GM19023 (cell line): Measurements from ENCODE around the gene SLC35B2.

ENCODE experiments used
- ATAC-seq: cut with Tn5 transposase; IDR thresholded peaks from one replicate; pipeline ENCODE4 v1.9.1; 2021; ENCODE audit warnings: mild to moderate bottlenecking, moderate library complexity; ENCODE audit not compliant: unreplicated experiment

The SLC35B2 gene

DNA sequence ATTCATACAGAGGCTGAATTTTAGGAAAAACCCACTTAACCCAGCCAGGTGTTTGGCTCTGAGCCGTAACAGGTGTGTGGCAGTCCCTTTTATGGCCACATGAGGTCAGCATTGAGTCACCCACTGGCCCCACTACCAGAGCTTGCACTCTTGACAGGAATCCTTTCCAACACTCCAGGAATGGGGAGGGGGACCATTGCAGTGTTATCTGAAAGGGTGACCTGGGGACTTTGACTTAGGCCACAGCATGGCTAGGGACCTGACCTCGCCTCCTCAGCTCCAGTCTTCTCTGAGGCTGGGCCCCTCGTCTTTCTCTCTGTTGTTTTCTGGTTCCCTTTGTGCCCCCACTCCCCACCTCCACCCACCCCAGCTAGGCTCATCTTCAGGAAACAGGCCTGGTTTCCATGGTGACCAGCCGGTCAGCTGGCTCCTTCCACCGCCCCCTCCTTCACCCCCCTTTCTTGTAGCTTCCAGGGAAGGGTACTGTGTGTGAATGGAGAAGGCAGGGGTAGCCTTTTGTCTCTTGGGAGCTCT, 10.8 kb upstream of the SLC35B2 start:
- no peak for ATAC-seq

DNA sequence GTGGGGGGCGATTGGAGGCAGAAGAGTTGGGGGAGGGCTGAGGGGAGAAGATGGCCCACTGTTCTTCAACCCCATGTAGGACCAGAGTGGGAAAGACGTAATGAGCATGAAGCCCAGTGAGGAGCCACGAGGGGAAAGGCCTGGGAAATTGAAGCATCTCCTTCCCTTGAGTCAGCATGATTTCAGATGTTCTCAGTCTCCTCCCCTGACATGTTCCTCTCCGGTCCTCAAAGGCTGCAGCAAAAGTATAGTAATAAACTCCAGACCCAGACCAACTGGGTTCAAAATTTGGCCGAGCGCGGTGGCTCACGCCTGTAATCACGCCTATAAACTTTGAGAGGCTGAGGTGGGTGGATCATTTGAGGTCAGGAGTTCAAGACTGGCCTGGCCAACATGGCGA, 9.9 kb upstream of the SLC35B2 start:
- no peak for ATAC-seq

DNA sequence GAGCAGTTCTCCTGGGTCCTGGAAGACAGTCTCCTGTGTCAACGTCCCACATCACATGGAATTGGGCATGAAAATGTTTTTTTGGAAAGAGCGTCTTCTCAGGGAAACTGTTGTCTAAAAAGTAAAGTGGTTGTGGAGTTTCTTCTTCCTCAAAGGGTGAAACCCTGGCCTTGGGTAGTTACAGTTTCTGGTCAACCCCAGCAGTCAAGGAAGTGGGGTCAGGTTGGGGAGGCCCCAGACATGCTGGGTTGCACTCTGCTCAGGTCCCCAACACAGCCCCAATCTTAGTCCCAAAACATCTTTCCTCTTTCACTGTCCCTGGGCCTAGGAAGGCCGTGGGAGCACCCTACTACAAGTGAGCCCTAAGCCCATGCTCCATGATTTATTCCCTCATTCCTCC, 9.0 kb upstream of the SLC35B2 start:
- no peak for ATAC-seq

DNA sequence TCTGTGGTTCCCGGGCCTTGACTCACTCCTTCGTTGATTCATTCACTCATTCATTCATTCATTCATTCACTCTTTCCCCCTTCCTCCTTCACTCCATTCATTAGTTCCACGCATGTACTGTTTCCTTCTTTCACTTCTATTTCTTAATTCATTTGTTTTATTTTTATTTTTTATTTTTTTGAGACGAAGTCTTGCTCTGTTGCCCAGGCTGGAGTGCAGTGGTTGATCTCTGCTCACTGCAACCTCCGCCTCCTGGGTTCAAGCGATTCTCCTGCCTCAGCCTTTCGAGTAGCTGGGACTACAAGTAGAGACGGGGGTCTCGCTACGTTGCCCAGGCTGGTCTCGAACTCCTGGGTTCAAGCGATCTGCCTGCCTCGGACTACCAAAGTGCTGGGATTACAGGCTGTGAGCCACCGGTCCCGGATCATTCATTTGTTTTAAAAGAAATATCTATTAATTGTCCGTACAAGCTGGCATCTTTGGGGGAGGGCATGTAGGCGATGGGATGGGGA, 8.4 kb upstream of the SLC35B2 start:
- ATAC-seq: no peak

DNA sequence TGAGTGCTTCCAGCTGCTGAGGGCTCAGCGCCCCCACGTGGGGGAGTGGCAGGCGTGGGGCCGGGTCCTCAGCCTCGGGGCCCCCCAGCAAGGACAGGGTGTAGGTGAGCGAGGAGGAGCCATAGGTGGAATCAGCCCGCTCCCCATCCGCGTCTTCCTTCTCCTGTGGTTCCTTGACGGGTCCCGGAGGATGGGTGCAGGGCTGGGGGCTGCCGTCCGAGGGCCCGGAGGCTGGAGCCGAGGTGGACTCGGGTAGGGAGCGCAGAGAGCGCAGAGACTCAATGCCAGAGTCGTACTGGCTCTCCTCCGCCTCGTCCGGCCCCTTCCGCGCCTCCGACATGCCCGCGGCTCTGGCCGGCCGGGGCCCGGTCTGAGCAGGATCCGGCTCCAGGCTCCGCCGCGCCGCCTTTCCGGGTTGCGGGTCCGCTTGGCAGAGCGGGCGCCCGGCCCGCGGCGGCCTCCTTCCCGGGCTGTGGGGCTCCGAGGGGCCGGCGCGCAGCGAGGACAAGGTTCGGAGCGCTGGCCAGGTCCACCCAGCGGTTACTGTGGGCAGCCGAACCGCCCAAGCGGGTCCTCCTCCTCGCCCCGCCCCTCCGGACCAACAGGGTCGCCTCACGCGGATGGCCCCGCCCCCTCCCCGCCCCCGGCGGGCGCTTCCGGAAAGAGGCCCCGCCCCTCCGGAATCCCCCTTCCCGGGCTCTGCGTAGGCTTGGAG, 7.8 kb upstream of the SLC35B2 start, which contains the start of gene NFKBIE:
NFKBIE (minus strand) TSS at position 545 of the 715 bp plus-strand sequence; CDS start at position 340, 205 bp downstream.
- peak; percentile 36 for ATAC-seq

DNA sequence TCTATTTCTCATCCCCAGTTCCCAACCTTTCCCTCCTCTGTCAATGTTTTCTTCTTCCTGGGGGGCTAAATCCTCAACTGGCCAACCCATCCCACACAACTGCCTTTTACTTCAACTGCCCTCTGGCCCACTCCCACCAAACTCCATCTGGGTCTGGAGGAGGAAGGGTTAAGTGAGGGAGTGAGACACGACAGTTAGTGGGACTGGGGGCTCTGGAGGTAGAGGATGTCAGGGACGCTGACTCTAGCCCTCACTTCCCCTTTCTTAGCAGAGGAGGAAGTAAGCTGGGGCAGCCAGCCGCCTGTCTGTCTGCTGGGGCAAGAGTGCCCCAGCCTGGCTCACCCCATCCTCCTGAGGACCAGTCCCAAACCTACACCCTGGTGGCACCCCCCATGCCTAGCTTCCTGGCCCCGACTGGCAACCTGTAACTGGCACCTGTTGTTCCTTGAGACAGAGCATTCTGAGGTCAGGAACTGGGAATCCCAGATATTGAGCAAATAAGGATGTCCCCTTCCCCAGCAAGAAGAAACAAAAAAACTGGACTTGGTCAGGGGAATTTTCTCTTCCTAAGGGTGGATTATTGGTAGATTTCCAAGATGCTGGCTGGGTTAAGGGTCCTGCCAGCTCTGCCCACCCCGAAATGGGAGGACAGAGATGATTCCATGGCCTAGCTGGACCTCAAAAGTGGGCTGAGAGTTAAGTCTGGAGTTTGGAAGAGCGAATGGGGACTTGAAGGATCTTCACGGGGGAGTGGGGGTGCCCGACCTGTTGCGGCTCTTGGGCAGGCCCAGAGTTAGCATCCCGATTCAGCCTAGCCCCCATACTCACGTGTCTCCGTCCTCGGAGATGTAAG, 7.1 kb upstream of the SLC35B2 start:
- peak; percentile 33 for ATAC-seq

DNA sequence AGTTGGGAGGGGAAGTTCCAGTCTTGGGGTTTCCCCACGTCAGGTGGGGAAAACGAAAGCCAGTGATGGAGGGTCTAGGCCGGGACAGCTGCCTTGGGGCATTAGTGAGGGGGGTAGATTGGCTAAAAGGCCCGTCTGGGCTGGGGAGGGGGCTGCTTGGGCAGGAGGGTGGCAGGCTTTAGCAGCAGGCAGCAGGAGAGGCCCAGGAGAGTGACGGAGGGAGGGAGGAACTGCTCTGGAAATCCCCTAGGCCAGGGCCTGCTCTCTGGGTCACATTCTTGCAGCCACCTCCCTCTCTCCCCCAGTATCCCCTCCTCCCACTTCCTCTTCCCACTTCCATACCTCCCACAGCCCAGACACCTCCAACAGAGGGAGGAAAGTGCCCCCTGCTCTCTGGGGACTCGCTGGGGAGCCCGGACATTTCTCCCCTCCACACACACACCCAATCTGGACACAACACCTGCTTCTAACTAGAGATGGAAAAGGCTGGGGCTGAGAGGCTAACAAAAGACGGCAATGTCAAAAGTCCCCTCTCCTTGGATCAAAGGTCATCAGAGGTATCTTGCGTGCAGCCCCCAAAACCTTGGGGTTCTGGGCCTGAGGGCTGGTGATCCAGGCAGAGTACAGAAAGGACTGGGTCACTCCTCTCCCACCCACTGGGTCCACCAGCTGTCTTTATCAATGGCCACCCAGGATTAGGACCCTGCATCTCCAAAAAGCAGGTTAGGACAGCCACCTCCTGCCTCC, 6.2 kb upstream of the SLC35B2 start:
- ATAC-seq: no peak

DNA sequence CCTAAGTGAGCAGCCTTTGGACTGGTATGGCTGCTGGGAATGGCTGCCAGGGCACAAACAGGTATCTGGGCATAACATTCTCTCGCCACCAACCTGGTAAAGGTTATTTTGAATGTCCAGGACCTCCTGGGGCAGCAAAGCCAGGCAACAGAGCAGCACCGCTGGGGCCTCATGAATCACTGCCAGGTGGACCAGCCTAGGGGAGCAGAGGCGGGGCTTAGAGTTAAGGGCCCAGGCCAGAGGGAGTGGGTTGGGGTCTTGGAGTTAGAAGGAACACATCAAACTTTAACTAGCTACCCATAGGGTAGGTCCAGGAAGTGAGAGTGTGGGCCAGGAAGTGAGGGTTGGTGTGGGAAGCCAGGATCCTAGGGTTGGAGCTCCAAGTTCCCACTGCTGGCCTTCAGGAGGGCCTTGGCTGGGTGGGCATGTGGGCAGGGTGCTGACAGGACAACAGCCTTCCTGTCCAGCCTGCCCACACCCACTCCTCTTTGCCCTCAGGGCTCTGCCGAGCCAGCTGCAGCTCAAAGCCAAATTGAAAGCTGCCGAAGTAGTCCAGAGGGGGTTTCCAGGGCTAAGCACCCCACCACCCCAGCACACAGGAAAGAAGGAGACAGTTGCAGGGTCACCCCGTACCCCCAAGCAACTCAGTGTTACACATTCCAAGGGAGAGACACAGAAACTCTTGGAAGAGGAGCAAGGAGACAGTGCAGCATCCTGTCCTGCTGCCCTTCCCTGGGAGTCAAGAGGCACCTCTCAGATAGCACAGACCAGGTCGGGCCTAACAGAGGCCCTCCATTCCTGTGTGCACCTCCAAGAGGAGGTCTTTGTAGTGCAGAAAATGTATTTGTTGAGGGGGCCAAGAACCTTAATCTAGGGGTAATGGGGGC, 5.4 kb upstream of the SLC35B2 start:
- ATAC-seq: no peak

DNA sequence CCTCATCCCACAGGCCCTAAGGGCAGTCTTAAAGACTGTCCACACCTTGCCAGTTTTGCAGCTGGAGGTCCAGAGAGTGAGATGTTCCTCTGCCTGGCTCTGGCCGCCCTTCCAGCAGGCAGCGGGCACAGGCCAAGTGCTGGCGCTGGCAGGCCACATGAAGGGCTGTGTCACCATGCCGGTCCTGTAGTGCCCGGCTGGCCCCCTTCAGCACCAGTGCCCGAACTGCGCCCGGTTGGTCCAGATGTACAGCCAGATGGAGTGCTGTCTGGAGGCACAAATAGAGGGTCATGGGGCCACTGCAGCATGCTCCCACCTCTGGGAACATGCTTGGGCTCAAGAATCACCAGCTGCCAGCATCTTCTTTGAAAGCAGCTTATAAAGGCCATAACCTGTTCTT, 4.3 kb upstream of the SLC35B2 start:
- no peak for ATAC-seq

DNA sequence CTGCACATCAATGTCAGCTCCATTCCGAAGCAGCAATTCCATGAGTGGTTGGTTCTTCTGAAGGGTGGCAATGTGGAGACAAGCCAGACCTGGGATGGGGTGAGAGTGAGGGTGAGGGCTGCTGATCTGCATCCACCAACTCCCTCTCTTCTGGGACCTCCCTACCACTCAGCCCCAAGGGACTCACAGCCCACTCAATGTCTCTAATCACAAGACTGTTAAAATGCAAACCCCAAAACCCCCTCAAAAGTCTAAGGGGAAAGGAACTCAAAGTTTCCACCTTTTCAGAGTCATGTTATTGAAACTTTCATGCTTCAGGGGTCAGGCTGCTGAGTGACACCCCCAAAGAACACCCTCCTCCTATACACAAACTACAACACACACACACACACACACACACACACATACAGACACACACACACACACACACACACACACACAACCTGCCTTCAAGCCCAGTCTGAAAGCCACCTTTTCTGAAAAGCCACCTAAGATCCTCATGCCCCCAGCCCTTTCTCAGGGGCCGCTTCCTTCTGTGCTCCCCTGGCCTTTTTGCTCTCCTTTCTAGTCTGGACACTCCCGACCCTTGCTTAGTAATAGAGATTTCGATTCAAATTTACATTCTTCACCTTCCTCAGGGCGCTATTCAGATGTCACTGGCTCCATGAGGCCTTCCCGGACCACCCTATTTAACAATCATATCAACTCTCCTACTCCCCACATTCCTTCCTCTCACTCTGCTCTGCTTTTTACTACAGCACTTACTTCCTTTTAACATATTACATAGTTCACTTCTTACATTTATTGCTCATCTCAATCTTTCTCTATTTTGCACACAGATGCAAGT, 3.3 kb upstream of the SLC35B2 start:
- ATAC-seq: no peak

DNA sequence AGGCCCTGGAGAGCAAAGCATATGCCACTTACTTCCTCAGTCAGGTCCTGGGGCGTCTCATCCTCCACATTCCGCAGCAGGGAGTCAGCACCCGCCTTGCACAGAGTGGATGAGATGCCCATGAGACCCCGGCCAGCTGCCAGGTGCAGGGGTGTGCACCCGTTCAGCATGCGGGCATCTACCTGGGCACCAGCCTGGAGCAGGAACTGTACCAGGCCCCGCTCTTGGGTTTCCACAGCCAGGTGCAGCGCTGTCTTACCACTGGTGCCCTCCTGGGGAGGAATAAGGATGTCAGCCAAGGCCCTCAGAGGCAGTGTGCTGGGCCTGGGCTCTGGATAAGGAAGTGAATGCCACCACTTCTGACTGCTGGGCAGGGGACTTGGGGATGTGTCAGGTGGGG, 2.7 kb upstream of the SLC35B2 start:
- no peak for ATAC-seq

DNA sequence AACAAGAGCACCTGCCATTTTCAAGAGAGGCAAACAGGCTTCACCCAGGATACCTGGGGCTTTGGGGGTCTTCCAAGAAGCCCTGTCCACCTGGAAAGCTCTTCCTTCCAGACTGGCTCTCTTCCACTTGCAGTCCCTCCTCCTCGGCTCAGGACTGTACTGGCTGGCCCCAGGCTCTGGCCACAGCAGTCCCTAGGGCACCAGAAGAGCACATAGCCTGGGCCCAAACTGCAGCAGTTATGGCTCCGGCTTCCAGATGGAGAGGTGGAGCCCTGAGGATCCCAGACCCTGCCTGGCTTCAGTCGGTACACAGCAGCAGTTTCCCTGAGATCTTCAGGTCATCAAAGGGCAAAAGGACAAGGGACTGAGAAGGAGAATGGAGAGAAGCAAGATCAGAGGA, 1.6 kb upstream of the SLC35B2 start:
- ATAC-seq: no peak

DNA sequence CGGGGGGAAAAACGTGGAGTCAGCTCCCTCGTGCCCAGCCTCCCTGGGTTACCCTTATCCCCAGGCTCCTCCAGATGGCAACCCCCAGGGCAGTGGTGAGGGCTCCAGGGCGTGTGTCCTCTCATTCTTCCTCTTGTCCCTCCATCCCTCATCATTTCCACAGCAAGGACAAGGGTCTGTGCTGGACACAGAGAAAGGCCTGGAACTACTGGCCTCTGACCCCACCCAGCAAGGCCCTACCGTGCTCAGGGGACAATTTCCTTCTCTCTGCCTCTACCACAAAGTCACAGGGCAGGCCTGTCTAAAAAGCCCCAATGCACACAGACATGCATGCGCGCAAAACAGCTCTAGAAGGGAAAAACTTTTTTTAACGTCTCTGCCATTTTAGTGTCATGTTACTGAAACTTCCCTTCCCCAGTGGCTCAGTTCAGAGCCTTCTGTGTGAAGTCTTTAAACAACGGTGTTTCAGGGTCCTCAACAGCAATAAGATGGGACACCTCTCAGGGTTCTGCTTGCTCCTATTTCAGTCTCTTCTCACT, 1.1 kb upstream of the SLC35B2 start:
- ATAC-seq: no peak

DNA sequence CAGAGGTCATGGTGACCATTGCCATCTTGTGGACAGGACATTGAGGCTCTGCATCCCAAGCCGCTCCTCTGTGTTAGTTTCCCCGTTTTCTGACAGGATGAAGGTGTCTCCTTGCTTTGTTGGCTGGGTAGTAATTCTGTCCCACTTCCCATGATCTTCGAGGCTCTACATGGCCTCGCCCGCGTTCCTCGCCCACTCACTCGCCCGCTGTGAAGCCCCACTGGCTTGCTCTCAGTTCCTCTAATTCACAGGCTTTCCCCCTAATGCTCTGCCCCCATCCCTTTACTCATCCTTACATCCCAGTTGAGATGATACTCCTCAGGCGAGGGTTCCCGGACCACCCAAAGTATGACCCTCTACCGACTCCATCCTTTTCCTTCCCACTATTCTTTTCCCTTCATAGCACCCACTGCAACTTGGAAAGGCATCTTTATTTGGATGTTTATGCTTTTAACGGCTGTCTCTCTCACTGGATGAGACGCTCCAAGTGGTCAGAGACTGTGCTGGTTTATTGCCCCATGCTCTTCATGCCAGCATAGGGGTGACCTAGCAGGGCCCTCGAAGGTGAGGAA, 511 bp upstream of the SLC35B2 start:
- peak; percentile 19 for ATAC-seq

DNA sequence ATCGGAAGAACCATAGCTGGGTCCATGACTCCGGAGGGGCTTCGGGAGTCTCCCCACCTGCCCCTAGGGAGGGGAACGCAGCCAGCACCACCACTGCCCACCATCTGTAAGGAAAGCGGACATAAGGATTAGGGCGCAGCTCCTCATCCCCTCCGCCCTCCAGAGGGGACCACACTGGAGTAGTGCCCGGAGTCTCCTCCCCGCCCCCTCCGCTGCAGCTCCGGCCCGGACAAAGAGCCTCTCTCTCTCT, 628 bp downstream of the SLC35B2 start:
- no peak for ATAC-seq

DNA sequence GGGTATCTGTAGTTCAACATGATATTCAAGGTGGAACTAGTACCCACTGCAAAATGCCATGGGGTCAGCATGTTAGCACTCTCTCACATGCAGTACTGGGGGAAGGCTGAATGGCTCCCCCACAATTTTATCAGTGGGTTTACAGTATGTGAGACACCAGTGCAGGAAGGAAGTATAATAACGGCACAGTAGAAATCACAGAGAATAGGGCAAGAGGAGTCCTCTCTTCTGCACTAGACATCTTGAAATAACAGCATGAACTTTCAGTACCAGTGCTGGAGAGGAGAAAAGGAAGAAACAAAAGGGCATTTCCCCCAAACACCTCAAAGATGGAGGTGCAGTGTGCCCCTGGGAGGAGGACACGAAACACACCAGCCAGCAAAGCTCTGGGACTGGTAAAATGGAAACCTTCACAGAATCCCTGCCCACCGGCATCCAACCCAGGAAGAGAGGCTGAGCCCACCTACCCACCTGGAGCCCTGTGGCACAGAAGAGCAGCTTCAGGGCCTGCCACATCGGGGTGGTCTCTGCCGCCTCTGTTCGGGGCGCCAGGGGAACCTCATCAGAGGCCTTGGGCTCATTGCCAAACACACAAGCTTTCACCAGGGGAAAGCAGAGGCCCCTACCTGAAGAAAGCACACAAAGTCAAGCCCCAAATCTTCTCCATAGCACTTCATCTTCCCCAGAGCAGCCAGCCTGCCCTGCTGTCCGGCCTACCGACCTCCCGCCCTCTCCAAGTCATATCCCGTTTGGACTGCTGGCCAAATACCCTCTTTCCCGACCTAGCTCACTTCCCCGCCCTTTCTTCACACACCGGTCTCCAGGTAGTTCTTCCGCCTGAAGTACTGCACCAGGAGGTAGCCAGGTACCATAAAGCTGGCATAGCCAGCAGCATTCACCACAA, 1.2 kb downstream of the SLC35B2 start:
- ATAC-seq: no peak

DNA sequence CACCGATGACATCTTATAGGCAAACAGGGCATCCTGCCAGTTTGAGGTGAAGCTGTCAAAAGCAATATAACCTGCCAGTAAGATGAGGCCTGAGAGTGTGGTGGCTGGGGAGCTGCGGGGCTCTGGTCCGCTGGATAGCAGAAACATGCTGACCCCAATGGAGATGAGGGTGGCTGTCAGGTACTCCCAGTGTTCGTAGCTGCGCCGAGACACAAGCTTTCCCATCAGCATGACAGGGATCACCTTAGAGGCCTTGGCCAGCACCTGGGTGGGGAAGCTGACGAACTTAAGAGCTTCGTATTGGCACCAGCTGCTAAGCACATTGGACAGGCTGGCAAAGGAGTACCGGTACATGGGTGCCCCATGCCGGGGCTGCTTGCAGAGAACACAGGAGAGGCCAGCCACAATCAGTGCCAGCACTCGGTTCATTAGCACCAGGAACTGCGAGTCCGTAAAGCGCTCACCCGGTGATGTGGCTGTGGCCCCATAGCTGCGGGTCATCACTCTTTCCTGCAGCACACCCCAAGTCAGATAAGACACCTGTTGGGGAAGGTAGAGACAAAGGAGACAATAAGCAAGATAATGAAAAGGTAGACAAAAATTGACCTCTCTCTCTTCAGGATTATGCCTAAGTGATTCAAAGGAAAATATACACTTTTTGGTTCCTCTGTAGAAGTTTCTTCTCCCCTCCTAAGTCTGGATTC, 2.1 kb downstream of the SLC35B2 start:
- no peak for ATAC-seq
